ENCODE results near the gene RNU6-9.

RNU6-9 gene

DNA sequence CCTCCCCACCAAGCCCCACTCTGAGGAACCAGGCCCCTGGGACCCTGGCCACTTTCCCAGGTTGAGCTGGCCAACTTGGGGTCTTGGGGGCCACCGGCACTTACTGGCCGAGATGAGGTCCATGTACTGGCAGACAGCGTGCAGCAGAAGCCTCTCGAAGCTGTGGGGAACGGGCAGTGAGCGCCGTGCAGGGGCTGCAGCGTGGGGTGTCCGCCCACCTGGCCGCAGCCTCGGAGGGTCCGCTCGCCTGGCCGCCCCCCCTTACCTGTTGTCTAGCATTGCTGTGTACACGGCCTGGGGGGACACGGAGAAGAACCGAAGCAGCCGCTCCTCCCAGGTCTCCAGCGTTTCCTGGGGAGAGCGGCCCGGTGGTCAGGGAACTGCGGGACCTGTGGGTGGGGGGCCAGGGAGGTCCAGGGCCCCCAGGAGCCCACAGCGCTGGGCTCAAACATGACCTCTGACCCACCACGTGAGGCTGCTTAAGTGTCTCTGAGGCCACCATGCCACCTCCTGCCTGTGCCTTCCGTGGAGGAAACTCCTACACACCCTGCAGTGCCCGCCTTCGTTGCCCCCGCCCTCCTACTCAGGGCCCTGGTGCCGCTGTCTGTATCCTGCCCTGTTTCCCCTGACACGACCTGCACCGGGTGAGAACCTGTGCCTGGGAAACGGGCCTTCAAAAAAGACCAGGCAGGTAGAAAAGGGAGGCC lies 6.2 kb downstream of the RNU6-9 start:
- POLR2A ChIA-PET = no interaction called here
- Histone ChIP-seq H3K9me3 (ENCODE audit: control insufficient read depth, insufficient read depth, low read depth, low read length) (no peaks in the 10 kb centered on the region), H3K4me1 (ENCODE audit: control insufficient read depth, insufficient read depth, low read length) (no peaks in the 10 kb centered on the region; the same call in 1 of the 2 replicates), H3K4me3 (ENCODE audit: low read depth, low read length) (no peak overlapping the region), H3K36me3 (ENCODE audit: control insufficient read depth in 2 of 2, insufficient read depth in 1 of 2, low read length in 2 of 2) (peaks cover 0 to 15% of the 10 kb centered on the region in 2 experiments; a peak in 1 of 3 replicates), H3K27ac (ENCODE audit: extremely low read depth, low read depth, low read length) (no peak overlapping the region)
- TF ChIP-seq ZBTB1 (tag by site-specific recombination; IDR thresholded peaks at IDR 0.05) (no peak), YY2 (tag by site-specific recombination; IDR thresholded peaks at IDR 0.05) (no peak), ZFP3 (tag by site-specific recombination; IDR thresholded peaks at IDR 0.05; ENCODE audit: low read depth) (peak; percentile 94)
- CTCF ChIA-PET = no interaction called here

DNA sequence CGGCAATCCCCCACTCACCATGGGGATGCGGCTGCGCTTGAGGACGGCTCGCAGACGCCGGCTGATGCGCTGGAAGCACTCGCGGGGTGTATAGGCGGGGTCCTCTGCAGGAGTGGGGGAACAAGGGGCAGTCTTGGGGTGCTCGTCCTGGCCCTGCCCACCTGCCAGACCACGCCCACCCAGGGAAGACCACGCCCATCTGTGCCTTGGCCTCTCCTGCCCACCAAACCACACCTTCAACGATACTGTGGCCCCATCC lies 6.7 kb downstream of the RNU6-9 start:
- CTCF ChIA-PET = no interaction called here
- H3K27ac ChIP-seq (ENCODE audit: extremely low read depth, low read depth, low read length) = no peak overlapping the region
- POLR2A ChIA-PET = no interaction called here
- no peaks in the 10 kb centered on the region; the same call in 1 of the 2 replicates for H3K4me1 ChIP-seq (ENCODE audit: control insufficient read depth, insufficient read depth, low read length)
- H3K4me3 ChIP-seq (ENCODE audit: low read depth, low read length) = no peak overlapping the region
- TF ChIP-seq MYNN (tag by site-specific recombination; IDR thresholded peaks at IDR 0.05; ENCODE audit: borderline replicate concordance) (no peak), ZNF560 (tag by site-specific recombination; IDR thresholded peaks at IDR 0.05; ENCODE audit: borderline replicate concordance) (no peak), YY1 (tag by site-specific recombination; IDR thresholded peaks at IDR 0.05) (no peak), TCF7L2 (IDR thresholded peaks at IDR 0.05; ENCODE audit: borderline replicate concordance, low read depth, low read length) (no peak), KLF9 (tag by site-specific recombination; IDR thresholded peaks at IDR 0.05; ENCODE audit: low read depth) (peak; percentile 95), KLF8 (tag by site-specific recombination; IDR thresholded peaks at IDR 0.05) (peak; percentile 93; the same call in 1 of the 2 replicates)
- TF ChIP-seq, protein P1, sequence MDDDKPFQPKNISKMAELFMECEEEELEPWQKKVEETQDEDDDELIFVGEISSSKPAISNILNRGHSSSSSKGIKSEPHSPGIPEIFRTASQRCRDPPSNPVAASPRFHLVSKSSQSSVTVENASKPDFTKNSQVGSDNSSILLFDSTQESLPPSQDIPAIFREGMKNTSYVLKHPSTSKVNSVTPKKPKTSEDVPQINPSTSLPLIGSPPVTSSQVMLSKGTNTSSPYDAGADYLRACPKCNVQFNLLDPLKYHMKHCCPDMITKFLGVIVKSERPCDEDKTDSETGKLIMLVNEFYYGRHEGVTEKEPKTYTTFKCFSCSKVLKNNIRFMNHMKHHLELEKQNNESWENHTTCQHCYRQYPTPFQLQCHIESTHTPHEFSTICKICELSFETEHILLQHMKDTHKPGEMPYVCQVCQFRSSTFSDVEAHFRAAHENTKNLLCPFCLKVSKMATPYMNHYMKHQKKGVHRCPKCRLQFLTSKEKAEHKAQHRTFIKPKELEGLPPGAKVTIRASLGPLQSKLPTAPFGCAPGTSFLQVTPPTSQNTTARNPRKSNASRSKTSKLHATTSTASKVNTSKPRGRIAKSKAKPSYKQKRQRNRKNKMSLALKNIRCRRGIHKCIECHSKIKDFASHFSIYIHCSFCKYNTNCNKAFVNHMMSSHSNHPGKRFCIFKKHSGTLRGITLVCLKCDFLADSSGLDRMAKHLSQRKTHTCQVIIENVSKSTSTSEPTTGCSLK (tag by site-specific recombination; IDR thresholded peaks at IDR 0.05) = no peak
- no peaks in the 10 kb centered on the region for H3K9me3 ChIP-seq (ENCODE audit: control insufficient read depth, insufficient read depth, low read depth, low read length)
- peaks cover 0 to 15% of the 10 kb centered on the region in 2 experiments; a peak in 1 of 3 replicates for H3K36me3 ChIP-seq (ENCODE audit: control insufficient read depth in 2 of 2, insufficient read depth in 1 of 2, low read length in 2 of 2)

DNA sequence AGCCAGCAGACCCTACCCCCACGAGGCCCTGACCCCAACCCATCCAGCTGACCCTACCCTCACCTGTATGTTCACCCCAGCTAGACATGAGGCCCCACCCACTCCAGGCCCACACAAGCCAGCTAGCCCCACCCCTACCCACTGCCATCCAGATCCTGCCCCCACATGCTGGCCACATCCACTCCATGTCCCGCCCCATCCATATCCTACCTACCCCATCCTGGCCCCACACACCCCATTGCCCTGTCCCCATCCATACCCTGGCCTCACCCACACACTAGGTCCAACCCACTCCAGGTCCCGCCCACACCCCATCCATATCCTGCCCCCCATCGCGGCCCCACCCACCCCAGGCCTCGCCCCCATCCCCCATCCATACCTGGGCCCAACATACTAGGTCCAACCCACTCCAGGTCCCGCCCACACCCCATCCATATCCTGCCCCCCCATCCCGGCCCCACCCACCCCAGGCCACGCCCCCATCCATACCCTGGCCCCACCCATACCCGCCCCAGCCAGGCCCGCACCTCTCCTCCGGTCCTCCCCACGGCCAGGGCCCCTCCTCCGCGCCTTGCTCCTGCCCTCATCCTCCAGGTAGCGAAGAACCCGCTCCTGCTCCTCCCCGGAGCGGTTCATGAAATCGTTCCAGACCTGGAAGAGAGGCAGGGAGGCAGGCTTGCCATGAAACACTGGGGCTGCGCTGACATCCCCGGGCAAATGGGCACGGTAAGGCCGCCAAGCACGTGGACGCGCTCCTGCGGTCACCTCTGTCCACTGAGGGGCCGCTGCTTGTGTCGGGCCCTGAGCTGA lies 7.2 kb downstream of the RNU6-9 start:
- Histone ChIP-seq H3K4me1 (ENCODE audit: control insufficient read depth, insufficient read depth, low read length) (no peaks in the 10 kb centered on the region; the same call in 1 of the 2 replicates), H3K4me3 (ENCODE audit: low read depth, low read length) (no peak overlapping the region), H3K36me3 (ENCODE audit: control insufficient read depth in 2 of 2, insufficient read depth in 1 of 2, low read length in 2 of 2) (peaks cover 0 to 15% of the 10 kb centered on the region in 2 experiments; a peak in 1 of 3 replicates), H3K27ac (ENCODE audit: extremely low read depth, low read depth, low read length) (no peak overlapping the region), H3K9me3 (ENCODE audit: control insufficient read depth, insufficient read depth, low read depth, low read length) (no peaks in the 10 kb centered on the region)
- POLR2A ChIA-PET = interaction anchor here (0.7 kb wide), 1 partner anchor 20 kb away, joined by 7 read pairs; no protein-coding TSS in a partner anchor
- CTCF ChIA-PET = no interaction called here
- TF ChIP-seq ZNF600 (tag by site-specific recombination; IDR thresholded peaks at IDR 0.05) (no peak), KLF16 (tag by site-specific recombination; IDR thresholded peaks at IDR 0.05) (0 out of 2 replicates have a peak, but pooled peaks have one; percentile 17), SP2 (tag by site-specific recombination; IDR thresholded peaks at IDR 0.05) (peak; percentile 56), ZFHX2 (tag by site-specific recombination; conservative IDR thresholded peaks at IDR 0.05) (peak; percentile 82), KLF8 (tag by site-specific recombination; IDR thresholded peaks at IDR 0.05) (peak; percentile 43), ZNF830 (tag by site-specific recombination; IDR thresholded peaks at IDR 0.05; ENCODE audit: low read depth) (no peak), SP3 (tag by site-specific recombination; IDR thresholded peaks at IDR 0.05) (peak; percentile 32; the same call in 1 of the 2 replicates), KLF9 (tag by site-specific recombination; IDR thresholded peaks at IDR 0.05; ENCODE audit: low read depth) (peak; percentile 18; the same call in 1 of the 2 replicates), ZNF24 (tag by site-specific recombination; IDR thresholded peaks at IDR 0.05) (no peak), KLF1 (tag by site-specific recombination; IDR thresholded peaks at IDR 0.05) (peak; percentile 86), ZNF302 (tag by site-specific recombination; IDR thresholded peaks at IDR 0.05; ENCODE audit: low read depth) (no peak), EGR2 (tag by site-specific recombination; IDR thresholded peaks at IDR 0.05; ENCODE audit: low read depth) (peak; percentile 61)
- TF ChIP-seq, protein P2, sequence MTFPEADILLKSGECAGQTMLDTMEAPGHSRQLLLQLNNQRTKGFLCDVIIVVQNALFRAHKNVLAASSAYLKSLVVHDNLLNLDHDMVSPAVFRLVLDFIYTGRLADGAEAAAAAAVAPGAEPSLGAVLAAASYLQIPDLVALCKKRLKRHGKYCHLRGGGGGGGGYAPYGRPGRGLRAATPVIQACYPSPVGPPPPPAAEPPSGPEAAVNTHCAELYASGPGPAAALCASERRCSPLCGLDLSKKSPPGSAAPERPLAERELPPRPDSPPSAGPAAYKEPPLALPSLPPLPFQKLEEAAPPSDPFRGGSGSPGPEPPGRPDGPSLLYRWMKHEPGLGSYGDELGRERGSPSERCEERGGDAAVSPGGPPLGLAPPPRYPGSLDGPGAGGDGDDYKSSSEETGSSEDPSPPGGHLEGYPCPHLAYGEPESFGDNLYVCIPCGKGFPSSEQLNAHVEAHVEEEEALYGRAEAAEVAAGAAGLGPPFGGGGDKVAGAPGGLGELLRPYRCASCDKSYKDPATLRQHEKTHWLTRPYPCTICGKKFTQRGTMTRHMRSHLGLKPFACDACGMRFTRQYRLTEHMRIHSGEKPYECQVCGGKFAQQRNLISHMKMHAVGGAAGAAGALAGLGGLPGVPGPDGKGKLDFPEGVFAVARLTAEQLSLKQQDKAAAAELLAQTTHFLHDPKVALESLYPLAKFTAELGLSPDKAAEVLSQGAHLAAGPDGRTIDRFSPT (tag by site-specific recombination; IDR thresholded peaks at IDR 0.05) = peak; percentile 53; the same call in 1 of the 2 replicates
- TF ChIP-seq, protein P3, sequence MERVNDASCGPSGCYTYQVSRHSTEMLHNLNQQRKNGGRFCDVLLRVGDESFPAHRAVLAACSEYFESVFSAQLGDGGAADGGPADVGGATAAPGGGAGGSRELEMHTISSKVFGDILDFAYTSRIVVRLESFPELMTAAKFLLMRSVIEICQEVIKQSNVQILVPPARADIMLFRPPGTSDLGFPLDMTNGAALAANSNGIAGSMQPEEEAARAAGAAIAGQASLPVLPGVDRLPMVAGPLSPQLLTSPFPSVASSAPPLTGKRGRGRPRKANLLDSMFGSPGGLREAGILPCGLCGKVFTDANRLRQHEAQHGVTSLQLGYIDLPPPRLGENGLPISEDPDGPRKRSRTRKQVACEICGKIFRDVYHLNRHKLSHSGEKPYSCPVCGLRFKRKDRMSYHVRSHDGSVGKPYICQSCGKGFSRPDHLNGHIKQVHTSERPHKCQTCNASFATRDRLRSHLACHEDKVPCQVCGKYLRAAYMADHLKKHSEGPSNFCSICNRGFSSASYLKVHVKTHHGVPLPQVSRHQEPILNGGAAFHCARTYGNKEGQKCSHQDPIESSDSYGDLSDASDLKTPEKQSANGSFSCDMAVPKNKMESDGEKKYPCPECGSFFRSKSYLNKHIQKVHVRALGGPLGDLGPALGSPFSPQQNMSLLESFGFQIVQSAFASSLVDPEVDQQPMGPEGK (tag by site-specific recombination; IDR thresholded peaks at IDR 0.05) = peak; percentile 46; the same call in 1 of the 2 replicates
